Liver (tissue), 9 donors: ENCODE data around the gene RCAN2. TPM values are rescaled to one million over a fixed set of nuclear protein-coding genes. Genes with fewer than 3 reads are reported as not detected.

Source experiments
- DNase-seq: peaks from one replicate; pipeline ENCODE4 v3.0.0-alpha.2; 2017; ENCODE audit warnings: low spot score
- H3K27ac ChIP-seq, 2 donors: one replicate each; pipeline ENCODE4 v1.7.0; 2013; ENCODE audit warnings: inconsistent platforms in 2 of 2, low read length in 2 of 2, control low read depth in 1 of 2, low read depth in 1 of 2, mild to moderate bottlenecking in 1 of 2
- H3K27me3 ChIP-seq, 4 donors: one replicate each; pipeline versions ENCODE4 v1.6.1 to v1.7.0; 2013; ENCODE audit warnings: low read length in 3 of 4, inconsistent platforms in 1 of 4, mild to moderate bottlenecking in 1 of 4, moderate library complexity in 1 of 4; ENCODE audit not compliant: control insufficient read depth in 4 of 4, insufficient read depth in 4 of 4
- H3K36me3 ChIP-seq, 4 donors: one replicate each; pipeline versions ENCODE4 v1.6.1 to v1.7.0; 2013; ENCODE audit warnings: low read length in 3 of 4, mild to moderate bottlenecking in 3 of 4, low read depth in 1 of 4, moderate library complexity in 1 of 4; ENCODE audit not compliant: control insufficient read depth in 4 of 4, insufficient read depth in 3 of 4
- H3K4me1 ChIP-seq, 4 donors: one replicate each; pipeline versions ENCODE4 v1.6.1 to v1.7.0; 2013; ENCODE audit warnings: low read length in 3 of 4, mild to moderate bottlenecking in 3 of 4, moderate library complexity in 1 of 4; ENCODE audit not compliant: control insufficient read depth in 4 of 4, insufficient read depth in 4 of 4
- H3K4me3 ChIP-seq, 3 donors: one replicate each; pipeline versions ENCODE4 v1.6.1 to v1.7.0; 2013; ENCODE audit warnings: low read length in 3 of 3, control low read depth in 1 of 3, low read depth in 1 of 3, mild to moderate bottlenecking in 1 of 3
- H3K9ac ChIP-seq, 2 donors: one replicate each; pipeline ENCODE4 v1.7.0; 2013; ENCODE audit warnings: low read length in 2 of 2, mild to moderate bottlenecking in 2 of 2, moderate library complexity in 2 of 2, control low read depth in 1 of 2, low read depth in 1 of 2
- H3K9me3 ChIP-seq, 4 donors: one replicate each; pipeline versions ENCODE4 v1.6.1 to v1.7.0; 2013; ENCODE audit warnings: low read length in 3 of 4; ENCODE audit not compliant: control insufficient read depth in 4 of 4
- EGR1 ChIP-seq, 2 donors: IDR thresholded peaks; 2 replicates each; pipeline ENCODE4 v1.6.1; 2016 to 2018; ENCODE audit warnings: antibody characterized with exemption in 2 of 2, low read depth in 2 of 2
- FOXA1 ChIP-seq: IDR thresholded peaks from 2 replicates; pipeline ENCODE4 v1.6.1; 2016; ENCODE audit warnings: antibody characterized with exemption
- FOXA2 ChIP-seq: IDR thresholded peaks from 2 replicates; pipeline ENCODE4 v1.6.1; 2016; ENCODE audit warnings: antibody characterized with exemption
- GABPA ChIP-seq, 2 donors: IDR thresholded peaks in 1 of 2; conservative IDR thresholded peaks in 1 of 2; 2 replicates each; pipeline ENCODE4 v1.6.1; 2016; ENCODE audit warnings: antibody characterized with exemption in 2 of 2, mild to moderate bottlenecking in 1 of 2, moderate library complexity in 1 of 2
- HNF4A ChIP-seq, 2 donors: conservative IDR thresholded peaks; 2 replicates each; pipeline ENCODE4 v1.6.1; 2016; ENCODE audit warnings: antibody characterized with exemption in 2 of 2, mild to moderate bottlenecking in 2 of 2
- HNF4G ChIP-seq: IDR thresholded peaks from 2 replicates; pipeline ENCODE4 v1.6.1; 2016; ENCODE audit warnings: antibody characterized with exemption
- JUND ChIP-seq, 2 donors: IDR thresholded peaks; 2 replicates each; pipeline ENCODE4 v1.6.1; 2016; ENCODE audit warnings: antibody characterized with exemption in 2 of 2
- NR2F2 ChIP-seq: IDR thresholded peaks from 2 replicates; pipeline ENCODE4 v1.6.1; 2016; ENCODE audit warnings: antibody characterized with exemption
- RAD21 ChIP-seq, 2 donors: IDR thresholded peaks; 2 replicates each; pipeline ENCODE4 v1.6.1; 2016; ENCODE audit warnings: antibody characterized with exemption in 2 of 2, mild to moderate bottlenecking in 2 of 2
- RXRA ChIP-seq, 2 donors: IDR thresholded peaks; 2 replicates each; pipeline ENCODE4 v1.6.1; 2017 to 2018; ENCODE audit warnings: antibody characterized with exemption in 2 of 2, mild to moderate bottlenecking in 1 of 2
- SP1 ChIP-seq: IDR thresholded peaks from 2 replicates; pipeline ENCODE4 v1.6.1; 2018; ENCODE audit warnings: antibody characterized with exemption, mild to moderate bottlenecking
- TAF1 ChIP-seq: conservative IDR thresholded peaks from 2 replicates; pipeline ENCODE4 v1.6.1; 2016; ENCODE audit warnings: antibody characterized with exemption, mild to moderate bottlenecking
- YY1 ChIP-seq: IDR thresholded peaks from 2 replicates; pipeline ENCODE4 v1.6.1; 2016; ENCODE audit warnings: antibody characterized with exemption, mild to moderate bottlenecking
- WGBS: extraction: QIAGEN DNeasy Blood & Tissue Kit; methylation state at CpG from one replicate; pipeline ENCODE4 v1.1.7; 2013; 5-methylcytosine and 5-hydroxymethylcytosine counted together
- polyA plus RNA-seq, 2 donors: library from polyadenylated mRNA; stranded (reverse) in 1 of 2; unstranded in 1 of 2; fragments of 200-250 nt in 1 of 2; fragments of >200 nt in 1 of 2; fragmentation: Nextera tagmentation in 1 of 2; extraction: Ambion mirVana in 1 of 2; gene quantifications; one replicate each; pipeline versions ENCODE4 v1.2.1 to v1.2.3, GENCODE V29; 2013 to 2015
- total RNA-seq, 2 donors: library from RNA; depleted of rRNA; stranded (reverse); fragments of >200 nt; gene quantifications; one replicate each; pipeline ENCODE4 v1.2.3, GENCODE V29; 2014
- TF ChIP-seq, protein P1 (sequence below): IDR thresholded peaks from 2 replicates; pipeline ENCODE4 v1.6.1; 2016; ENCODE audit warnings: antibody characterized with exemption
- TF ChIP-seq, protein P2 (sequence below): IDR thresholded peaks from 2 replicates; pipeline ENCODE4 v1.6.1; 2016; ENCODE audit warnings: antibody characterized with exemption, mild to moderate bottlenecking
- TF ChIP-seq, protein P3 (sequence below): IDR thresholded peaks from 2 replicates; pipeline ENCODE4 v1.6.1; 2016; ENCODE audit warnings: antibody characterized with exemption
- TF ChIP-seq, protein P4 (sequence below): fragments of 150-350 bp; IDR thresholded peaks from 2 replicates; pipeline ENCODE4 v1.5.1; 2017; ENCODE audit warnings: improper control_type of control experiment, low read depth, low read length; ENCODE audit not compliant: missing input control
- TF ChIP-seq, protein P5 (sequence below): IDR thresholded peaks from 2 replicates; pipeline ENCODE4 v1.6.1; 2016; ENCODE audit warnings: antibody characterized with exemption
- donor health status: healthy.
- donor health status: healthy.
- donor health status: healthy.
- donor health status: healthy.
- donor health status: healthy.

The RCAN2 gene
- total and polyA plus RNA-seq, 4 donors = 0.19 to 8.2 (median 2.4) TPM

DNA sequence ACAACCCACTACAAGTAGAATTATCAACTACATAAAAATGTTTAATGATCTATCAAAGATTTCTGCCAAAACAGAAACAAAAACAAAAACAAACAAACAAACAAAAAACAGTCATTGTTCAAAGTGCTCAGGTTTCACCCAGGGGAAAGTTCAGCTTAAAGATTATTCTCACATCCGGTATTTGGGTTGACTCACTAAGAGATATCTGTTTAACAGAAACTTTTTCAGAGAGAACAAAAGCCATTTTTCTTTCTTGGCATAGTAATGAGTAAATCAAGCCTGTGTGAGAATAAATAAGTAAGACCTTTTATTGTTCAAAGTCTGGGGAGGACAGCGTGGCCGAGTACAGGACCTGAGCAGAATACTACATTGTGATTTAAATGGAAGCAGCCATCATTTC, 143.6 kb downstream of the RCAN2 start (continued):
- TF ChIP-seq, protein P1, sequence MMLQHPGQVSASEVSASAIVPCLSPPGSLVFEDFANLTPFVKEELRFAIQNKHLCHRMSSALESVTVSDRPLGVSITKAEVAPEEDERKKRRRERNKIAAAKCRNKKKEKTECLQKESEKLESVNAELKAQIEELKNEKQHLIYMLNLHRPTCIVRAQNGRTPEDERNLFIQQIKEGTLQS = no peak
- TF ChIP-seq JUND (IDR thresholded peaks at IDR 0.05) (no peak), HNF4A (conservative IDR thresholded peaks at IDR 0.05) (no peak)

DNA sequence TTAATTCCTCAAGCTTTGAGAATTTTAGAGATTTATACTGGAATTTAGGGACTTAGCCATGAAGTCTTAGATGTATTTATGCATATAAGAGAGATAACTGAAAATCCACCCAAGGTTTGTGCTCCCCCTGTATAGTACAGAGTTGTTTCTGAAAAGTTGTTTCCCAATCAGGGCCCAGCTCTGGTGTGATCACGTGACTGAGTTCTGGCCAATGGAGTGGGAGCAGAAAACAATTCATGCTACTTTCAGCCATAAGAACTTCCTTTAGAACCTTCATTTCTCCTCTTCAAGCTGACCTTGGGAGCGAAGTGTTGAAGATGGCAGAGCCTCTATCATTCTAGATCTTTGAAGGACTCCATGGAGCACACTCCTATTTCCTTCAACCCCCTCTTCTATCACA, 151.0 kb downstream of the RCAN2 start:
- 94% methylated on average over 2 of the region's 2 CpGs for WGBS
- Histone ChIP-seq H3K36me3 (no peaks in the 10 kb centered on the region), H3K27me3 (no peaks in the 10 kb centered on the region), H3K4me1 (no peaks in the 10 kb centered on the region), H3K4me3 (no peak overlapping the region), H3K9me3 (no peaks in the 10 kb centered on the region), H3K27ac (no peak overlapping the region), H3K9ac (no peak overlapping the region)
- TF ChIP-seq HNF4G (no peak), SP1 (no peak), FOXA2 (no peak), EGR1 (IDR thresholded peaks at IDR 0.05; ENCODE audit: low read depth in 2 of 2) (no peak), RXRA (IDR thresholded peaks at IDR 0.05) (no peak), JUND (IDR thresholded peaks at IDR 0.05) (no peak), NR2F2 (no peak), FOXA1 (no peak), HNF4A (conservative IDR thresholded peaks at IDR 0.05) (no peak), YY1 (no peak), TAF1 (no peak)
- TF ChIP-seq, protein P2, sequence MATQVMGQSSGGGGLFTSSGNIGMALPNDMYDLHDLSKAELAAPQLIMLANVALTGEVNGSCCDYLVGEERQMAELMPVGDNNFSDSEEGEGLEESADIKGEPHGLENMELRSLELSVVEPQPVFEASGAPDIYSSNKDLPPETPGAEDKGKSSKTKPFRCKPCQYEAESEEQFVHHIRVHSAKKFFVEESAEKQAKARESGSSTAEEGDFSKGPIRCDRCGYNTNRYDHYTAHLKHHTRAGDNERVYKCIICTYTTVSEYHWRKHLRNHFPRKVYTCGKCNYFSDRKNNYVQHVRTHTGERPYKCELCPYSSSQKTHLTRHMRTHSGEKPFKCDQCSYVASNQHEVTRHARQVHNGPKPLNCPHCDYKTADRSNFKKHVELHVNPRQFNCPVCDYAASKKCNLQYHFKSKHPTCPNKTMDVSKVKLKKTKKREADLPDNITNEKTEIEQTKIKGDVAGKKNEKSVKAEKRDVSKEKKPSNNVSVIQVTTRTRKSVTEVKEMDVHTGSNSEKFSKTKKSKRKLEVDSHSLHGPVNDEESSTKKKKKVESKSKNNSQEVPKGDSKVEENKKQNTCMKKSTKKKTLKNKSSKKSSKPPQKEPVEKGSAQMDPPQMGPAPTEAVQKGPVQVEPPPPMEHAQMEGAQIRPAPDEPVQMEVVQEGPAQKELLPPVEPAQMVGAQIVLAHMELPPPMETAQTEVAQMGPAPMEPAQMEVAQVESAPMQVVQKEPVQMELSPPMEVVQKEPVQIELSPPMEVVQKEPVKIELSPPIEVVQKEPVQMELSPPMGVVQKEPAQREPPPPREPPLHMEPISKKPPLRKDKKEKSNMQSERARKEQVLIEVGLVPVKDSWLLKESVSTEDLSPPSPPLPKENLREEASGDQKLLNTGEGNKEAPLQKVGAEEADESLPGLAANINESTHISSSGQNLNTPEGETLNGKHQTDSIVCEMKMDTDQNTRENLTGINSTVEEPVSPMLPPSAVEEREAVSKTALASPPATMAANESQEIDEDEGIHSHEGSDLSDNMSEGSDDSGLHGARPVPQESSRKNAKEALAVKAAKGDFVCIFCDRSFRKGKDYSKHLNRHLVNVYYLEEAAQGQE = no peak
- TF ChIP-seq, protein P1 = no peak
- no peak for DNase-seq

DNA sequence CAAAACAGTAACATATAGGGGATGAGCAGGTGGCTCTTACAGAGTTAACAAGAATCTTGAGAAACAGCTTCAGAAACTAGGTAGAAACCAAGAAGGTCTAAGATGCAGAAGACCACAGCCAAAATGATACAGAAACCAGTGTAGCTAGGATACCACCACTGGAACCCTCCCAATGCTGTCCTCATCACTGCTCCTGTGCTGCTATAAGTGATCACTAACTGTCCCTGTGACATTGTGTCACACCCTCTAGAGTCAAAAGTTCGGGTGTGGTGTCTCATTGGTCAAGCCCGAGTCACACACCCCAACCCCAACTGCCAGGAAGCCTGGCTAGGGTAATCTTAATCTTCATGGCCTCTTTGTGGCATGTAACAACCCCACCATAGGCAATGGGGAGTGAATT, 153.1 kb downstream of the RCAN2 start:
- H3K4me1 ChIP-seq = no peaks in the 10 kb centered on the region
- H3K9me3 ChIP-seq = no peaks in the 10 kb centered on the region
- no peaks in the 10 kb centered on the region for H3K36me3 ChIP-seq
- no peak for DNase-seq
- TF ChIP-seq, protein P3, sequence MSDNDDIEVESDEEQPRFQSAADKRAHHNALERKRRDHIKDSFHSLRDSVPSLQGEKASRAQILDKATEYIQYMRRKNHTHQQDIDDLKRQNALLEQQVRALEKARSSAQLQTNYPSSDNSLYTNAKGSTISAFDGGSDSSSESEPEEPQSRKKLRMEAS = no peak
- TF ChIP-seq JUND (IDR thresholded peaks at IDR 0.05) (no peak), TAF1 (no peak), RAD21 (IDR thresholded peaks at IDR 0.05) (no peak), RXRA (IDR thresholded peaks at IDR 0.05) (no peak), SP1 (no peak), GABPA (IDR thresholded peaks at IDR 0.05 in 1 of 2, conservative IDR thresholded peaks at IDR 0.05 in 1 of 2) (no peak), NR2F2 (no peak), EGR1 (IDR thresholded peaks at IDR 0.05; ENCODE audit: low read depth in 2 of 2) (no peak), HNF4A (conservative IDR thresholded peaks at IDR 0.05) (no peak)
- TF ChIP-seq, protein P4, sequence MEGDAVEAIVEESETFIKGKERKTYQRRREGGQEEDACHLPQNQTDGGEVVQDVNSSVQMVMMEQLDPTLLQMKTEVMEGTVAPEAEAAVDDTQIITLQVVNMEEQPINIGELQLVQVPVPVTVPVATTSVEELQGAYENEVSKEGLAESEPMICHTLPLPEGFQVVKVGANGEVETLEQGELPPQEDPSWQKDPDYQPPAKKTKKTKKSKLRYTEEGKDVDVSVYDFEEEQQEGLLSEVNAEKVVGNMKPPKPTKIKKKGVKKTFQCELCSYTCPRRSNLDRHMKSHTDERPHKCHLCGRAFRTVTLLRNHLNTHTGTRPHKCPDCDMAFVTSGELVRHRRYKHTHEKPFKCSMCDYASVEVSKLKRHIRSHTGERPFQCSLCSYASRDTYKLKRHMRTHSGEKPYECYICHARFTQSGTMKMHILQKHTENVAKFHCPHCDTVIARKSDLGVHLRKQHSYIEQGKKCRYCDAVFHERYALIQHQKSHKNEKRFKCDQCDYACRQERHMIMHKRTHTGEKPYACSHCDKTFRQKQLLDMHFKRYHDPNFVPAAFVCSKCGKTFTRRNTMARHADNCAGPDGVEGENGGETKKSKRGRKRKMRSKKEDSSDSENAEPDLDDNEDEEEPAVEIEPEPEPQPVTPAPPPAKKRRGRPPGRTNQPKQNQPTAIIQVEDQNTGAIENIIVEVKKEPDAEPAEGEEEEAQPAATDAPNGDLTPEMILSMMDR = no peak
- TF ChIP-seq, protein P5, sequence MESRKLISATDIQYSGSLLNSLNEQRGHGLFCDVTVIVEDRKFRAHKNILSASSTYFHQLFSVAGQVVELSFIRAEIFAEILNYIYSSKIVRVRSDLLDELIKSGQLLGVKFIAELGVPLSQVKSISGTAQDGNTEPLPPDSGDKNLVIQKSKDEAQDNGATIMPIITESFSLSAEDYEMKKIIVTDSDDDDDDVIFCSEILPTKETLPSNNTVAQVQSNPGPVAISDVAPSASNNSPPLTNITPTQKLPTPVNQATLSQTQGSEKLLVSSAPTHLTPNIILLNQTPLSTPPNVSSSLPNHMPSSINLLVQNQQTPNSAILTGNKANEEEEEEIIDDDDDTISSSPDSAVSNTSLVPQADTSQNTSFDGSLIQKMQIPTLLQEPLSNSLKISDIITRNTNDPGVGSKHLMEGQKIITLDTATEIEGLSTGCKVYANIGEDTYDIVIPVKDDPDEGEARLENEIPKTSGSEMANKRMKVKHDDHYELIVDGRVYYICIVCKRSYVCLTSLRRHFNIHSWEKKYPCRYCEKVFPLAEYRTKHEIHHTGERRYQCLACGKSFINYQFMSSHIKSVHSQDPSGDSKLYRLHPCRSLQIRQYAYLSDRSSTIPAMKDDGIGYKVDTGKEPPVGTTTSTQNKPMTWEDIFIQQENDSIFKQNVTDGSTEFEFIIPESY = no peak
- TF ChIP-seq, protein P1 = no peak
- TF ChIP-seq, protein P2 = no peak
- no peak overlapping the region for H3K4me3 ChIP-seq
- no peak overlapping the region for H3K9ac ChIP-seq
- no peak overlapping the region for H3K27ac ChIP-seq
- WGBS = 79% methylated on average over 2 of the region's 2 CpGs
- H3K27me3 ChIP-seq = no peaks in the 10 kb centered on the region
